ENCODE data around the gene AUTS2. TPM values are rescaled to one million over a fixed set of nuclear protein-coding genes. Genes with fewer than 3 reads are reported as not detected.

The AUTS2 gene
- polyA plus RNA-seq, 1 donor from 2014 or later: 97.3 TPM

GRCh38 chr7:70241536-70242175 is 643.4 kb downstream of the AUTS2 start:
- H3K9me3 ChIP-seq (ENCODE audit: low read length): no peaks in the 10 kb centered on the region
- H3K27me3 ChIP-seq (ENCODE audit: insufficient read depth, low read depth, low read length): no peaks in the 10 kb centered on the region
- no peak overlapping the region for H3K9ac ChIP-seq (ENCODE audit: low read length)
- H2AFZ ChIP-seq (ENCODE audit: low read depth, low read length): no peak overlapping the region
- no peak overlapping the region for H3K4me3 ChIP-seq (ENCODE audit: low read length)
- H3K27ac ChIP-seq (ENCODE audit: low read length): no peak overlapping the region
- H3K36me3 ChIP-seq (ENCODE audit: insufficient read depth, low read length): no peaks in the 10 kb centered on the region
- no peak overlapping the region for H3K4me2 ChIP-seq (ENCODE audit: low read length)
- H4K20me1 ChIP-seq (ENCODE audit: insufficient read depth): no peaks in the 10 kb centered on the region
- H3F3A ChIP-seq (ENCODE audit: insufficient read depth, low read length, poor library complexity, severe bottlenecking): no peaks in the 10 kb centered on the region
- H3K9me2 ChIP-seq (ENCODE audit: insufficient read depth, low read length): no peaks in the 10 kb centered on the region
- H3K79me2 ChIP-seq (replicated peaks; ENCODE audit: insufficient read depth, low read length): no peaks in the 10 kb centered on the region
- TF ChIP-seq POLR2AphosphoS5 (IDR thresholded peaks at IDR 0.05): no peak
- no peak for TF ChIP-seq MXI1 (conservative IDR thresholded peaks at IDR 0.05; ENCODE audit: poor library complexity, severe bottlenecking)
- no peak for TF ChIP-seq RAD21 (conservative IDR thresholded peaks at IDR 0.05)
- no peak for TF ChIP-seq TAF1 (IDR thresholded peaks at IDR 0.05; ENCODE audit: low read depth)
- TF ChIP-seq, protein P1, sequence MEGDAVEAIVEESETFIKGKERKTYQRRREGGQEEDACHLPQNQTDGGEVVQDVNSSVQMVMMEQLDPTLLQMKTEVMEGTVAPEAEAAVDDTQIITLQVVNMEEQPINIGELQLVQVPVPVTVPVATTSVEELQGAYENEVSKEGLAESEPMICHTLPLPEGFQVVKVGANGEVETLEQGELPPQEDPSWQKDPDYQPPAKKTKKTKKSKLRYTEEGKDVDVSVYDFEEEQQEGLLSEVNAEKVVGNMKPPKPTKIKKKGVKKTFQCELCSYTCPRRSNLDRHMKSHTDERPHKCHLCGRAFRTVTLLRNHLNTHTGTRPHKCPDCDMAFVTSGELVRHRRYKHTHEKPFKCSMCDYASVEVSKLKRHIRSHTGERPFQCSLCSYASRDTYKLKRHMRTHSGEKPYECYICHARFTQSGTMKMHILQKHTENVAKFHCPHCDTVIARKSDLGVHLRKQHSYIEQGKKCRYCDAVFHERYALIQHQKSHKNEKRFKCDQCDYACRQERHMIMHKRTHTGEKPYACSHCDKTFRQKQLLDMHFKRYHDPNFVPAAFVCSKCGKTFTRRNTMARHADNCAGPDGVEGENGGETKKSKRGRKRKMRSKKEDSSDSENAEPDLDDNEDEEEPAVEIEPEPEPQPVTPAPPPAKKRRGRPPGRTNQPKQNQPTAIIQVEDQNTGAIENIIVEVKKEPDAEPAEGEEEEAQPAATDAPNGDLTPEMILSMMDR (IDR thresholded peaks at IDR 0.05; ENCODE audit: poor library complexity, severe bottlenecking): no peak
- no peak for TF ChIP-seq REST (IDR thresholded peaks at IDR 0.05; ENCODE audit: borderline replicate concordance)
- no peak for TF ChIP-seq EZH2 (IDR thresholded peaks at IDR 0.05; ENCODE audit: borderline replicate concordance, insufficient read depth, low read length, poor library complexity, severe bottlenecking)
- no peak for TF ChIP-seq EP300 (conservative IDR thresholded peaks at IDR 0.05; ENCODE audit: poor library complexity, severe bottlenecking)
- no peak for TF ChIP-seq SMC3 (conservative IDR thresholded peaks at IDR 0.05; ENCODE audit: poor library complexity)

DNA sequence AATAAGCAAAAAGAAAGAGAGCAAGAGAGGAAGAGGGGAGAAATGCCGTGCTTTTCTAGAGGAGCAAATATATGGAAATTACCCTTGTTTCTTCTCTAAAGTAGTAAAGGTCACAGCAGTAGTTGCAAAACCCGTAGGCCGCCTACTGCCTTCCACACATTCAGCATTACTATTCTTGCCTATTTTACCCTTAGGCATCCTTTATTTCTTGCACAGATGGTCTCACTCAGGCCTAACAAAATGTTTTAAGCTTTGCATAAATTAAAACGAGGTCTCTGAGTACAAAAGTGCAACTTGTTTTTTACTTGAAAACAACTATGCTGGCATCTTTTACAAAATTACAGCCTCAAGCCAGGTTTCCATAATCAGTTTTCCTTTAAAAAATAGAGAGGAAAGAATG is 644.6 kb downstream of the AUTS2 start:
- Histone ChIP-seq H3K9ac (ENCODE audit: low read length) (no peak overlapping the region), H3K4me2 (ENCODE audit: low read length) (no peak overlapping the region), H3K27me3 (ENCODE audit: insufficient read depth, low read depth, low read length) (no peaks in the 10 kb centered on the region), H3K36me3 (ENCODE audit: insufficient read depth, low read length) (no peaks in the 10 kb centered on the region), H4K20me1 (ENCODE audit: insufficient read depth) (no peaks in the 10 kb centered on the region), H3F3A (ENCODE audit: insufficient read depth, low read length, poor library complexity, severe bottlenecking) (no peaks in the 10 kb centered on the region), H3K79me2 (replicated peaks; ENCODE audit: insufficient read depth, low read length) (no peaks in the 10 kb centered on the region), H3K4me3 (ENCODE audit: low read length) (no peak overlapping the region), H2AFZ (ENCODE audit: low read depth, low read length) (no peak overlapping the region), H3K9me3 (ENCODE audit: low read length) (no peaks in the 10 kb centered on the region), H3K9me2 (ENCODE audit: insufficient read depth, low read length) (no peaks in the 10 kb centered on the region), H3K27ac (ENCODE audit: low read length) (no peak overlapping the region)
- TF ChIP-seq EP300 (conservative IDR thresholded peaks at IDR 0.05; ENCODE audit: poor library complexity, severe bottlenecking) (no peak), RAD21 (conservative IDR thresholded peaks at IDR 0.05) (no peak), POLR2AphosphoS5 (IDR thresholded peaks at IDR 0.05) (no peak)
